Measurements from ENCODE around the gene SSTR4.

The SSTR4 gene

GRCh38 chr20:23043376-23043775 lies 8.3 kb downstream of the SSTR4 start:
- DNase-seq (ENCODE audit: low read depth in 3 of 3): no peak

- DNase-seq (ENCODE audit: low read depth in 3 of 3): no peak
Observed at GRCh38 chr20:23046431-23046830, 11.3 kb downstream of the SSTR4 start.

- no peak for DNase-seq (ENCODE audit: low read depth in 3 of 3)
Observed at GRCh38 chr20:23047001-23047737, 12.1 kb downstream of the SSTR4 start.

GRCh38 chr20:23047738-23048214 lies 12.7 kb downstream of the SSTR4 start:
- DNase-seq (ENCODE audit: low read depth in 3 of 3): no peak

- DNase-seq (ENCODE audit: low read depth in 3 of 3): no peak
Observed at GRCh38 chr20:23048283-23049200, 13.4 kb downstream of the SSTR4 start.

GRCh38 chr20:23049201-23050075 lies 14.3 kb downstream of the SSTR4 start, which contains the start of gene THBD:
Gene THBD (minus strand): TSS chr20:23049672. CDS start chr20:23049504, 168 bp downstream.
- no peak for DNase-seq (ENCODE audit: low read depth in 3 of 3)

GRCh38 chr20:23050076-23050838 lies 15.1 kb downstream of the SSTR4 start:
- DNase-seq (ENCODE audit: low read depth in 3 of 3): no peak

- no peak for DNase-seq (ENCODE audit: low read depth in 3 of 3)
Observed at GRCh38 chr20:23050847-23051627, 15.9 kb downstream of the SSTR4 start.

- no peak for DNase-seq (ENCODE audit: low read depth in 3 of 3)
Observed at GRCh38 chr20:23052904-23053303, 17.8 kb downstream of the SSTR4 start.

- no peak for DNase-seq (ENCODE audit: low read depth in 3 of 3)
Observed at GRCh38 chr20:23058240-23058639, 23.1 kb downstream of the SSTR4 start.

GRCh38 chr20:23059001-23059400 lies 23.9 kb downstream of the SSTR4 start:
- no peak for DNase-seq (ENCODE audit: low read depth in 3 of 3)

- DNase-seq (ENCODE audit: low read depth in 3 of 3): no peak
Observed at GRCh38 chr20:23059846-23060245, 24.7 kb downstream of the SSTR4 start.

- DNase-seq (ENCODE audit: low read depth in 3 of 3): no peak
Observed at GRCh38 chr20:23060629-23061028, 25.5 kb downstream of the SSTR4 start.

- no peak for DNase-seq (ENCODE audit: low read depth in 3 of 3)
Observed at GRCh38 chr20:23061262-23061661, 26.1 kb downstream of the SSTR4 start.

GRCh38 chr20:23061734-23062561 lies 26.8 kb downstream of the SSTR4 start:
- no peak for DNase-seq (ENCODE audit: low read depth in 3 of 3)

- no peak for DNase-seq (ENCODE audit: low read depth in 3 of 3)
Observed at GRCh38 chr20:23062632-23063031, 27.5 kb downstream of the SSTR4 start.

- no peak for DNase-seq (ENCODE audit: low read depth in 3 of 3)
Observed at GRCh38 chr20:23063168-23063567, 28.1 kb downstream of the SSTR4 start.

GRCh38 chr20:23063581-23063980 lies 28.5 kb downstream of the SSTR4 start:
- DNase-seq (ENCODE audit: low read depth in 3 of 3): no peak
